ENCODE measurements around the gene SNX25. TPM values are rescaled to one million over a fixed set of nuclear protein-coding genes. Genes with fewer than 3 reads are reported as not detected.

The SNX25 gene
- polyA plus RNA-seq, 1 donor (not counting 4 experiments of a cell fraction or from before 2014, with no cell fraction given): 5.0 TPM

- Histone ChIP-seq H3K79me2 (ENCODE audit: control insufficient read depth, insufficient read depth, low read length) (no peaks in the 10 kb centered on the region), H2AFZ (ENCODE audit: control insufficient read depth, low read length) (no peak overlapping the region), H3K27ac (ENCODE audit: control insufficient read depth, insufficient read depth, low read length) (no peak overlapping the region), H3K9me3 (ENCODE audit: control insufficient read depth, low read depth, low read length) (no peaks in the 10 kb centered on the region), H3K9me1 (ENCODE audit: control insufficient read depth, extremely low read depth, insufficient read depth, low read length) (no peaks in the 10 kb centered on the region), H3K4me1 (ENCODE audit: control insufficient read depth, extremely low read depth, insufficient read depth, low read length) (peaks cover 6% of the 10 kb centered on the region), H3K4me2 (ENCODE audit: control insufficient read depth, extremely low read depth, insufficient read depth, low read depth, low read length) (no peak overlapping the region), H3K36me3 (ENCODE audit: control insufficient read depth in 2 of 2, extremely low read depth in 1 of 2, insufficient read depth in 2 of 2, low read length in 2 of 2) (no peaks in the 10 kb centered on the region), H3K4me3 (ENCODE audit: control insufficient read depth in 2 of 3, extremely low read depth in 1 of 3, insufficient read depth in 2 of 3, low read depth in 1 of 3, low read length in 3 of 3) (no peak overlapping the region), H3K27me3 (ENCODE audit: control insufficient read depth, extremely low read depth, insufficient read depth, low read length) (no peaks in the 10 kb centered on the region), H3K9ac (ENCODE audit: control insufficient read depth, extremely low read depth, insufficient read depth, low read length) (no peak overlapping the region), H4K20me1 (ENCODE audit: control insufficient read depth, extremely low read depth, insufficient read depth, low read length) (no peaks in the 10 kb centered on the region)
- DNase-seq (ENCODE audit: low read depth, low spot score) (no peak), FAIRE-seq (no peak)
- dilution Hi-C loops (cut with MboI; ENCODE audit: extremely low pct_ligation_motif_present, low sequenced_read_pairs): no loop called here
- no peak for TF ChIP-seq EZH2 (IDR thresholded peaks at IDR 0.05; ENCODE audit: low read length)
- no peak for TF ChIP-seq CTCF (optimal IDR thresholded peaks at IDR 0.05 in 1 of 3, IDR thresholded peaks at IDR 0.05 in 1 of 3, conservative IDR thresholded peaks at IDR 0.05 in 1 of 3; ENCODE audit: extremely low read depth in 1 of 3, insufficient read depth in 2 of 3, low read length in 3 of 3)
Measured at GRCh38 chr4:185276036-185276435, 66.6 kb downstream of the SNX25 start.

DNA sequence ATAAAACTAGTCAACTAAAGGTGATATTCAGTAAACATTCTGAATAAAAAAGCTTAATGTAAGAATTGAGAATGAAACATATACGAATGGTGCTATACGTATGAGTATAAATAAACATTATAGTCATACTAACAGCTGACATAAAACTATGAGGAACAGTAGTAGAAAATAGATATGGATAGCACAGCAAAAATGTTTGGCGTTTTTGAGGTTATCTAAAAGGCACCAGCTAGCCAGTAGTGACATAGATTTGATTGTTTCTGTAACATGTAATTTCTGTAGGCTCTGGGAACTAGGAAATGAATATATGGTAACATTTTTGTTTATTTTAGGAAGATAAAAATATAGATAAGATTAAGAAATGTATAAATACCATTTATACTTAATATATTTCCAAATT lies 69.3 kb downstream of the SNX25 start:
- no peak overlapping the region for H3K4me3 ChIP-seq (ENCODE audit: control insufficient read depth in 2 of 3, extremely low read depth in 1 of 3, insufficient read depth in 2 of 3, low read depth in 1 of 3, low read length in 3 of 3)
- H2AFZ ChIP-seq (ENCODE audit: control insufficient read depth, low read length): no peak overlapping the region
- TF ChIP-seq CTCF (optimal IDR thresholded peaks at IDR 0.05 in 1 of 3, IDR thresholded peaks at IDR 0.05 in 1 of 3, conservative IDR thresholded peaks at IDR 0.05 in 1 of 3; ENCODE audit: extremely low read depth in 1 of 3, insufficient read depth in 2 of 3, low read length in 3 of 3) (no peak), EZH2 (IDR thresholded peaks at IDR 0.05; ENCODE audit: low read length) (no peak)
- dilution Hi-C loops (cut with MboI; ENCODE audit: extremely low pct_ligation_motif_present, low sequenced_read_pairs): no loop called here
- H3K9me3 ChIP-seq (ENCODE audit: control insufficient read depth, low read depth, low read length): no peaks in the 10 kb centered on the region
- DNase-seq (ENCODE audit: low read depth, low spot score) (no peak), FAIRE-seq (no peak)
- no peaks in the 10 kb centered on the region for H3K27me3 ChIP-seq (ENCODE audit: control insufficient read depth, extremely low read depth, insufficient read depth, low read length)
- no peaks in the 10 kb centered on the region for H3K9me1 ChIP-seq (ENCODE audit: control insufficient read depth, extremely low read depth, insufficient read depth, low read length)
- no peaks in the 10 kb centered on the region for H4K20me1 ChIP-seq (ENCODE audit: control insufficient read depth, extremely low read depth, insufficient read depth, low read length)
- H3K36me3 ChIP-seq (ENCODE audit: control insufficient read depth in 2 of 2, extremely low read depth in 1 of 2, insufficient read depth in 2 of 2, low read length in 2 of 2): peaks cover 0 to 2% of the 10 kb centered on the region in 2 experiments
- no peak overlapping the region for H3K4me2 ChIP-seq (ENCODE audit: control insufficient read depth, extremely low read depth, insufficient read depth, low read depth, low read length)
- no peak overlapping the region for H3K9ac ChIP-seq (ENCODE audit: control insufficient read depth, extremely low read depth, insufficient read depth, low read length)
- no peaks in the 10 kb centered on the region for H3K79me2 ChIP-seq (ENCODE audit: control insufficient read depth, insufficient read depth, low read length)
- peaks cover 12% of the 10 kb centered on the region for H3K4me1 ChIP-seq (ENCODE audit: control insufficient read depth, extremely low read depth, insufficient read depth, low read length)
- no peak overlapping the region for H3K27ac ChIP-seq (ENCODE audit: control insufficient read depth, insufficient read depth, low read length)
